GM12873 (cell line): ENCODE measurements around the gene HES2.

Experiments used
- CTCF ChIP-seq: IDR thresholded peaks from 2 replicates; pipeline ENCODE4 v1.5.1; 2012; ENCODE audit warnings: low read depth, mild to moderate bottlenecking, moderate library complexity, low read length, control low read depth; ENCODE audit not compliant: insufficient read depth; ENCODE audit errors: missing control alignments

The HES2 gene

GRCh38 chr1:6391951-6392808, 27.5 kb downstream of the HES2 start:
- no peak for TF ChIP-seq CTCF

DNA sequence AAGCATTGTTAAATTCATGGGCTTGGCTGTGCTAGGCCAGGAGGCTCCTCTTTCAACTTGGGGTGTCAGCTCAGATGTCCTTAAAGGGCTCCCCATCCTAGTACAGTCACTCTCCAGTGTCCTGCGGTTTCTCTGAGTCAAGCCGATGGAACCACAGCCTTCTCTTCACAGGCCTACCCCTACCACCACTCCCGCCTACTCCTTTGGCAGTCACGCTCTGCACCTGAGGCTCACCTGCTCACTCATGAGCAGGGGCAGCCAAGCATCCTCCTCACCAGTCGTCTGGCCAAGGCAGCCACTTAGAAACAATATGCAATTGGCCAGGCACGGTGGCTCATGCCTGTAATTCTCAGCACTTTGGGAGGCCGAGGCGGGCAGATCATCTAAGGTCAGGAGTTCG, 29.7 kb downstream of the HES2 start:
- TF ChIP-seq CTCF, result no peak

GRCh38 chr1:6386371-6386949, 33.3 kb downstream of the HES2 start:
- no peak for TF ChIP-seq CTCF

GRCh38 chr1:6385488-6386191, 34.1 kb downstream of the HES2 start:
- no peak for TF ChIP-seq CTCF

GRCh38 chr1:6384962-6385361, 34.8 kb downstream of the HES2 start:
- TF ChIP-seq CTCF, result no peak

DNA sequence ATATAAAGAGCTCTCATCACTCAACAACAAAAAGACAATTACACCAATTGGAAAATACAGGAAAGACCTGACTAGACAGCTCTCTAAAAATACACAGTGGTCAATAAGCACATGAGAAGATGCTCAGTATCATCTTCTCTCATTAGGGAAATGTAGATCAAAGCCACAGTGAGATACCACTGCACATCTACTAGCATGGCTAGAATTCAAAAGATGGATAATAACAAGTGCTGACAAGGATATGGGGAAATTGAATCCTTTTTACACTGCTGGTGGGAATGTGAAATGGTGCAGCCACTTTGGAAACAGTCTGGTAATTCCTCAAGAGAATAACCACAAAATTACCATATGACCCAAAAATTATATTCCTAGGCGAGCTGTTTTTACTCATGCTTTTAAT, 35.6 kb downstream of the HES2 start:
- no peak for TF ChIP-seq CTCF

DNA sequence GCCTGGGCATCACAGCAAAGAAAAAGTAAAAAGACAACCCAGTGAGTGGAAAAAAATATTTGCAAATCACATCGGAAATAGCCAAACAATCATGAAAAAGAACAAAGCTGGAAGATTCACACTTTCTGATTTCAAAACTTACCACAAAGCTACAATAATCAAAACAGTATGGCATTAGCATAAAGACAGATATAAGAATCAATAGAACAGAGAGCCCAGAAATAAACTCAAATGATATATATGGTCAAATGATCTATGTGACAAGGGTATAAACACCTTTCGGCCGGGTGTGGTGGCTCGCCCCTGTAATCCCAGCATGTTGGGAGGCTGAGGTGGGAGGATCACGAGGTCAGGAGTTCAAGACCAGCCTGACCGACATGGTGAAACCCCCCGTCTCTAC, 39.7 kb downstream of the HES2 start:
- TF ChIP-seq CTCF, result no peak
